OCI-LY1 (cell line): Measurements from ENCODE around the gene P2RY11.

Source experiments
- H2AFZ ChIP-seq: fragments of 200-600 bp; sonication (generic), shearing (Covaris generic); 2 replicates; pipeline ENCODE4 v1.6.0; 2014; ENCODE audit warnings: antibody characterized with exemption, mild to moderate bottlenecking, low read length
- H3F3A ChIP-seq: fragments of 200-600 bp; sonication (generic), shearing (Covaris generic); 2 replicates; pipeline ENCODE4 v1.6.0; 2014; ENCODE audit warnings: mild to moderate bottlenecking, antibody characterized with exemption, low read length, moderate library complexity; ENCODE audit not compliant: insufficient read depth
- H3K27ac ChIP-seq: fragments of 200-600 bp; sonication (generic); 2 replicates; pipeline ENCODE4 v1.5.1; 2014; ENCODE audit warnings: low read length, mixed run types, mild to moderate bottlenecking, low read depth; ENCODE audit not compliant: poor library complexity, severe bottlenecking
- H3K27me3 ChIP-seq: fragments of 200-600 bp; sonication (generic); 2 replicates; pipeline ENCODE4 v1.6.0; 2014; ENCODE audit warnings: antibody characterized with exemption, mild to moderate bottlenecking, low read length, moderate library complexity; ENCODE audit not compliant: insufficient read depth
- H3K36me3 ChIP-seq: fragments of 200-600 bp; sonication (generic); 2 replicates; pipeline ENCODE4 v1.6.1; 2014; ENCODE audit warnings: mild to moderate bottlenecking, antibody characterized with exemption, low read length, moderate library complexity, mixed read lengths; ENCODE audit not compliant: insufficient read depth
- H3K4me1 ChIP-seq: fragments of 200-600 bp; sonication (generic); 2 replicates; pipeline ENCODE4 v1.5.1; 2014; ENCODE audit warnings: mild to moderate bottlenecking, low read length, moderate library complexity; ENCODE audit not compliant: insufficient read depth, severe bottlenecking
- H3K4me2 ChIP-seq: fragments of 200-600 bp; sonication (generic), shearing (Covaris generic); 2 replicates; pipeline ENCODE4 v1.6.1; 2014; ENCODE audit warnings: low read length
- H3K4me3 ChIP-seq: fragments of 200-600 bp; sonication (generic); 2 replicates; pipeline ENCODE4 v1.5.1; 2014; ENCODE audit warnings: low read length, low read depth, mild to moderate bottlenecking, mixed read lengths; ENCODE audit not compliant: poor library complexity, severe bottlenecking
- H3K79me2 ChIP-seq: fragments of 200-600 bp; shearing (Covaris generic); 2 replicates; pipeline ENCODE4 v1.6.1; 2016; ENCODE audit warnings: mixed run types, low read length, mixed read lengths; ENCODE audit not compliant: insufficient read depth
- H3K9ac ChIP-seq: fragments of 200-600 bp; sonication (generic), shearing (Covaris generic); 2 replicates; pipeline ENCODE4 v1.6.1; 2014; ENCODE audit warnings: mild to moderate bottlenecking, low read length, mixed read lengths
- H3K9me2 ChIP-seq: fragments of 200-600 bp; sonication (generic), shearing (Covaris generic); 2 replicates; pipeline ENCODE4 v1.6.1; 2014; ENCODE audit warnings: low read depth, mild to moderate bottlenecking, low read length, mixed read lengths
- H3K9me3 ChIP-seq: fragments of 200-600 bp; shearing (Covaris generic); 2 replicates; pipeline ENCODE4 v1.6.1; 2014; ENCODE audit warnings: low read length, mixed read lengths
- H4K20me1 ChIP-seq: fragments of 200-600 bp; sonication (generic), shearing (Covaris generic); 2 replicates; pipeline ENCODE4 v1.6.0; 2016; ENCODE audit warnings: mild to moderate bottlenecking, low read length; ENCODE audit not compliant: insufficient read depth
- EZH2 ChIP-seq: fragments of 200-600 bp; sonication (generic), shearing (Covaris generic); IDR thresholded peaks from 2 replicates; pipeline ENCODE4 v1.8.0; 2017; ENCODE audit warnings: borderline replicate concordance, mixed run types, mild to moderate bottlenecking, antibody characterized with exemption, low read length, moderate library complexity, mixed read lengths
- TF ChIP-seq, protein P1 (sequence below): fragments of 200-600 bp; sonication (generic), shearing (Covaris generic); IDR thresholded peaks from 2 replicates; pipeline ENCODE4 v1.5.1; 2017; ENCODE audit warnings: mild to moderate bottlenecking, antibody characterized with exemption, low read length, moderate library complexity, mixed read lengths

P2RY11 gene

DNA sequence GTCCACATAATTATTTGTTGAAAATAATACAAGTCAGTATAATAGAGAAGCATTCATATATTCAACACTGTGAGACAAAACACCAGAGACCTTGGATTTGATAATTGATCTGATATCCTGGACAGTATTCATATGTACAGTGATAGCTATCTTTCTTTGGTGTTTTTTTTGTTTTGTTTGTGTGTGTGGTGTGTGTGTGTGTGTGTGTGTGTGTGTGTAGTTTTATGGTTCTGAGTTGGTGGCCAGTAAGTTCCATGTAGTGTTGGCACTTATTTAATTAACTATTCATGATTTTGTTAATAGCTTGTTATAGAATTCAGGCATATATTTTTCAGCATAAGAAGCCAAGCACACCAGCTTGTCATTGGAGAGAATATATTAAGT, 7.4 kb upstream of the P2RY11 start:
- Histone ChIP-seq H2AFZ (no peak overlapping the region), H3K9me3 (no peaks in the 10 kb centered on the region), H3K27ac (peak overlapping the region; percentile 98), H3K36me3 (peaks cover 25% of the 10 kb centered on the region), H3F3A (peaks cover 16% of the 10 kb centered on the region), H3K4me3 (peak overlapping the region; percentile 99), H3K79me2 (peaks cover 13% of the 10 kb centered on the region), H4K20me1 (no peaks in the 10 kb centered on the region), H3K9ac (peak overlapping the region; percentile 71), H3K27me3 (no peaks in the 10 kb centered on the region), H3K4me1 (peaks cover 69% of the 10 kb centered on the region), H3K9me2 (no peaks in the 10 kb centered on the region), H3K4me2 (peak overlapping the region; percentile 61)
- TF ChIP-seq, protein P1, sequence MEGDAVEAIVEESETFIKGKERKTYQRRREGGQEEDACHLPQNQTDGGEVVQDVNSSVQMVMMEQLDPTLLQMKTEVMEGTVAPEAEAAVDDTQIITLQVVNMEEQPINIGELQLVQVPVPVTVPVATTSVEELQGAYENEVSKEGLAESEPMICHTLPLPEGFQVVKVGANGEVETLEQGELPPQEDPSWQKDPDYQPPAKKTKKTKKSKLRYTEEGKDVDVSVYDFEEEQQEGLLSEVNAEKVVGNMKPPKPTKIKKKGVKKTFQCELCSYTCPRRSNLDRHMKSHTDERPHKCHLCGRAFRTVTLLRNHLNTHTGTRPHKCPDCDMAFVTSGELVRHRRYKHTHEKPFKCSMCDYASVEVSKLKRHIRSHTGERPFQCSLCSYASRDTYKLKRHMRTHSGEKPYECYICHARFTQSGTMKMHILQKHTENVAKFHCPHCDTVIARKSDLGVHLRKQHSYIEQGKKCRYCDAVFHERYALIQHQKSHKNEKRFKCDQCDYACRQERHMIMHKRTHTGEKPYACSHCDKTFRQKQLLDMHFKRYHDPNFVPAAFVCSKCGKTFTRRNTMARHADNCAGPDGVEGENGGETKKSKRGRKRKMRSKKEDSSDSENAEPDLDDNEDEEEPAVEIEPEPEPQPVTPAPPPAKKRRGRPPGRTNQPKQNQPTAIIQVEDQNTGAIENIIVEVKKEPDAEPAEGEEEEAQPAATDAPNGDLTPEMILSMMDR: no peak
- no peak for TF ChIP-seq EZH2

DNA sequence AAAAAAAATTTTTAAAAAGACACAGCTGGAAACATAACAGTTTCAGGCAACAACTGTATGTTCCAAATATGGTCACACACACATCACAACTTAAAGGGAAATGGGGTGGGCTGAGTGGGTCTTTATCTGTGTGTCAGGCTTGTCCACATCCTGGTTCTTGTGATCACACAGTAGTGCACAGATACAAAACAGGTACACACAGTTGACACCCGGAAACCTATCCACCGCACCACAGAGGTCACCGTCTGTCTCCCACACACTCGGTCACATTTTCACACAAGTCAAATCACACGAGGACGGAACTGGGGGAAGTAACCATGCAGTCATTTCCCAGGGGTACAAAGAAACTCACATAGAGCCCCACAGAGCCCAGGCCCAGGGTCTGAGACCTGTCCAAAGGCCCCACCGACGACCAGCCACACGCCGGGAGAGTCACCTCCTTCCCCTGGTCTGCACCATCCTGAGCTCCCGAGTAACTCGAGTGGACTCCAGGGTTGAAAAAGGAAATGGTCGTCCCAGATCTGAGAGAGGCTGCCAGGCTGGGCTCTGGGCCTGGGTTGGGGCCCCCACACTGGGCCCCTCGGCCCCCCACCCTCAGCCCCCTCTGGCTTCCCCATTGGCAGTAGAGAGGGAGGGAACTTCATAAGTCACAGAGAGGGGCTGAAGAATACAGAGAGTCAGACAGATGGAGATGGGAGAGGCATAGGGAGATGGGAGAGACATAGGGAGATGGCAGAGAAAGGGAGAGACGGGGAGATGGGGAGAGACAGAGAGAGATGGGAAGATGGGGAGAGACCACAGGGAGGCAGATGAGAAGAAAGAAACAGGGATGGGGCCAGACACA, 6.6 kb upstream of the P2RY11 start:
- TF ChIP-seq, protein P1: no peak
- TF ChIP-seq EZH2: no peak
- Histone ChIP-seq H3K79me2 (peaks cover 13% of the 10 kb centered on the region), H3K4me3 (peak overlapping the region; percentile 99), H2AFZ (no peak overlapping the region), H3K27me3 (no peaks in the 10 kb centered on the region), H3K4me1 (peaks cover 76% of the 10 kb centered on the region), H3K4me2 (peak overlapping the region; percentile 61), H3K9me2 (no peaks in the 10 kb centered on the region), H3F3A (peaks cover 16% of the 10 kb centered on the region), H4K20me1 (no peaks in the 10 kb centered on the region), H3K36me3 (peaks cover 32% of the 10 kb centered on the region), H3K9ac (peak overlapping the region; percentile 71), H3K27ac (peak overlapping the region; percentile 98), H3K9me3 (no peaks in the 10 kb centered on the region)

DNA sequence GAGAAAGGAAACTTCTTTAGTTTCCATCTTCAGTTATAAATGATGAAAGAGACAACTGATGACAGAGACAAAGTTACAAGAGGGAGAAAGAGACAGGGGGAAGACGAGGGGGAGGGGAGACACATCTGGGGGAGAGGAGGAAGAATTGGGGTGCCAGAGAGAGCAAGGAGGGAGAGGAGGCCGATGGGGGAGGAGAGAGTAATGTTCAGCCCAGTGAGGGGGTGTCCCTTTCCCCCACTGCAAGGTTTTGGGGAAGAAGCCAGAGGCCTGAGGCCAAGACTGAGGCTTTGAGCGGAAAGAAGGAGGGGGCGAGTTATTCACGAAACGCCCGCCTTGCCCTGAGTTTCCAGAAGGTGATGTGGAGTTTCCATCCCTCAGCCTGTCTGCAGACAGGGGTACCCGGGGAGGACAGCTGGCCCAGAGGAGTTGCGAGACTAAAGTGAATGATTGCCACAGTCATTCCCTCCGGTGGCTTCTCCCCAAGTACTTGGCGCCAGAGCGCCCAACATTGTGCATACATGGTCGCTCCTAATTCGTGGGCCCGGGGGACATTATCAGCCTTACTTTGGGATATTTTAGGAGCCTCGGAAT, 5.9 kb upstream of the P2RY11 start:
- Histone ChIP-seq H3K4me2 (peak overlapping the region; percentile 61), H3K4me1 (peaks cover 82% of the 10 kb centered on the region), H4K20me1 (no peaks in the 10 kb centered on the region), H3K9me3 (no peaks in the 10 kb centered on the region), H3K4me3 (peak overlapping the region; percentile 99), H3K36me3 (peaks cover 40% of the 10 kb centered on the region), H2AFZ (no peak overlapping the region), H3K27ac (peak overlapping the region; percentile 98), H3K79me2 (peaks cover 13% of the 10 kb centered on the region), H3K9ac (peak overlapping the region; percentile 71), H3F3A (peaks cover 16% of the 10 kb centered on the region), H3K9me2 (no peaks in the 10 kb centered on the region), H3K27me3 (no peaks in the 10 kb centered on the region)
- TF ChIP-seq, protein P1: no peak
- no peak for TF ChIP-seq EZH2
